Esophagus muscularis mucosa (tissue), 4 donors: Measurements from ENCODE around the gene PTPA. TPM values are rescaled to one million over a fixed set of nuclear protein-coding genes. Genes with fewer than 3 reads are reported as not detected.

Experiments
- DNase-seq: peaks from one replicate; pipeline ENCODE4 v3.0.0-alpha.2; 2017; ENCODE audit errors: extremely low spot score
- H3K27ac ChIP-seq, 4 donors: fragments of 200-600 bp; sonication (generic); replicated peaks in 1 of 4; 1 replicate in 3 of 4; 2 replicates in 1 of 4; pipeline ENCODE4 v1.5.1; 2016 to 2019; ENCODE audit warnings: mild to moderate bottlenecking in 1 of 4
- H3K27me3 ChIP-seq, 4 donors: fragments of 200-600 bp; sonication (generic); one replicate each; pipeline versions ENCODE4 v1.5.1 to v1.6.0; 2016 to 2019
- H3K36me3 ChIP-seq, 4 donors: fragments of 200-600 bp; sonication (generic); one replicate each; pipeline ENCODE4 v1.5.1; 2016 to 2019
- H3K4me1 ChIP-seq, 4 donors: fragments of 200-600 bp; sonication (generic); one replicate each; pipeline ENCODE4 v1.5.1; 2016 to 2019
- H3K4me3 ChIP-seq, 4 donors: fragments of 200-600 bp; sonication (generic); 1 replicate in 2 of 4; 2 replicates in 2 of 4; pipeline ENCODE4 v1.5.1; 2016 to 2019; ENCODE audit warnings: mild to moderate bottlenecking in 4 of 4, moderate library complexity in 1 of 4
- H3K9me3 ChIP-seq, 4 donors: fragments of 200-600 bp; sonication (generic); 1 replicate in 3 of 4; 2 replicates in 1 of 4; pipeline ENCODE4 v1.5.1; 2016 to 2019
- CTCF ChIP-seq, 3 experiments: fragments of 200-600 bp in 2 of 3; fragments of 450-650 bp in 1 of 3; sonication (generic) in 2 of 3; IDR thresholded peaks; one replicate each; pipeline ENCODE4 v1.5.1; 2017 to 2019; ENCODE audit warnings: antibody characterized with exemption in 3 of 3, mild to moderate bottlenecking in 2 of 3, moderate library complexity in 1 of 3
- EP300 ChIP-seq: sonication (generic); formaldehyde crosslinking; IDR thresholded peaks from one replicate; pipeline ENCODE4 v1.6.1; 2017; ENCODE audit warnings: antibody characterized with exemption
- POLR2A ChIP-seq: fragments of 450-650 bp; IDR thresholded peaks from one replicate; pipeline ENCODE4 v1.6.1; 2017; ENCODE audit warnings: antibody characterized with exemption, moderate library complexity, mild to moderate bottlenecking, low read depth
- POLR2AphosphoS5 ChIP-seq, 2 donors: sonication (generic); formaldehyde crosslinking; IDR thresholded peaks; one replicate each; pipeline ENCODE4 v1.6.1; 2017; ENCODE audit warnings: antibody characterized with exemption in 2 of 2
- WGBS: methylation state at CpG from one replicate; pipeline ENCODE4 v1.1.5; 2018; 5-methylcytosine and 5-hydroxymethylcytosine counted together
- intact Hi-C: fragments of 100-400 bp; cut with DNase I; formaldehyde crosslinking; loops from one replicate; pipeline ENCODE4 v1.15.1; 2023
- total RNA-seq, 4 donors: library from RNA; depleted of rRNA; stranded (reverse); fragments of >200 nt; gene quantifications; one replicate each; pipeline versions ENCODE4 v1.1.0 to v1.2.1, GENCODE V29; 2016

PTPA gene
- total RNA-seq, 4 donors from 2014 or later = 57.7 to 91.9 (median 77.4) TPM

GRCh38 chr9:129107651-129108050, 3.6 kb upstream of the PTPA start:
- intact Hi-C loops = no loop called here
- H3K27me3 ChIP-seq = no peaks in the 10 kb centered on the region
- H3K4me1 ChIP-seq = peaks cover 28 to 37% (median 32%) of the 10 kb centered on the region in 4 donors
- 98% methylated on average over 10 of the region's 13 CpGs for WGBS
- TF ChIP-seq EP300 (no peak), POLR2AphosphoS5 (IDR thresholded peaks at IDR 0.05) (no peak), POLR2A (no peak), CTCF (IDR thresholded peaks at IDR 0.05) (no peak)
- no peaks in the 10 kb centered on the region for H3K9me3 ChIP-seq
- no peak for DNase-seq
- H3K36me3 ChIP-seq = peaks cover 15 to 52% (median 29%) of the 10 kb centered on the region in 4 donors
- H3K4me3 ChIP-seq = no peak overlapping the region
- no peak overlapping the region for H3K27ac ChIP-seq

DNA sequence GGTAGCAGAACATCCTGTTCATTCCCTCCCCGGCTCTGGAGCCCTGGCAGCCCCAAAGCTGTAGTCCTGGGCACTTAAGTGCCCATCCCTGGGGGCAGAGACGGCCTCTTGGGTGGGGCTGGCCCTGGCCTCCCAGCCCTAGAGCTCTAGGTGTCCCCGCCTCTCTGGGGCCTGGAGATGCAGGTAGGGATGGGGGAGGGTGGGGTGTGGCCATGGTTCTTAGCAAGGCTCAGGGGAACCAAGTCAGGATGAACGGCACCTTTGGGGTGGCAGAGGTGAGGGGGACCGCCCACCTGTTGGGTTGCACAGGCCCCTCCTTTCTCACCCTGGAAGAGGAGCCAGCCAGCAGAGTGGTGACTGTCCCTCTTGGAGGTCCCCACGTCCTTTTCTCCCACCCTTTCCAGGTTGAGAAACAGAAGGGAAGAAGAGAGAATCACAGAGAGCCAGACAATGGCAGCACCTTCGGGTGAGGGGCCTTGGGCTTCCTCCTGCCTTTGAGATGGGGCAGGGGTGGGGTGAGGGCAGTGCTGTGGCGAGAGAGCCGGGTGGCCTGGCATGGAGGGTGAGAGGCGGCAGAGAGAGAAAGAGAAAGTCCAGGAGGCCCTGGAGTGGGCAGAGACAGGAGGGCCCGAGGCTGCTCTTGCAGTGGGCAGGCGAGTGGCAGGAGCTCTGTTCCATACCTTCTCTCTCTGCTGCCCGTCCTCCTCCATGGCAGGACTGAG, 3.0 kb upstream of the PTPA start:
- H3K4me3 ChIP-seq = no peak overlapping the region
- intact Hi-C loops = no loop called here
- H3K27ac ChIP-seq = peak overlapping the region in 3 of 4 donors; percentile 33 to 95 (median 88)
- H3K27me3 ChIP-seq = no peaks in the 10 kb centered on the region
- WGBS = 86% methylated on average over 13 of the region's 13 CpGs
- H3K4me1 ChIP-seq = peaks cover 26 to 41% (median 37%) of the 10 kb centered on the region in 4 donors
- H3K9me3 ChIP-seq = no peaks in the 10 kb centered on the region
- no peak for DNase-seq
- peaks cover 15 to 46% (median 29%) of the 10 kb centered on the region in 4 donors for H3K36me3 ChIP-seq
- TF ChIP-seq CTCF (IDR thresholded peaks at IDR 0.05) (no peak), EP300 (no peak), POLR2AphosphoS5 (IDR thresholded peaks at IDR 0.05) (no peak), POLR2A (no peak)

DNA sequence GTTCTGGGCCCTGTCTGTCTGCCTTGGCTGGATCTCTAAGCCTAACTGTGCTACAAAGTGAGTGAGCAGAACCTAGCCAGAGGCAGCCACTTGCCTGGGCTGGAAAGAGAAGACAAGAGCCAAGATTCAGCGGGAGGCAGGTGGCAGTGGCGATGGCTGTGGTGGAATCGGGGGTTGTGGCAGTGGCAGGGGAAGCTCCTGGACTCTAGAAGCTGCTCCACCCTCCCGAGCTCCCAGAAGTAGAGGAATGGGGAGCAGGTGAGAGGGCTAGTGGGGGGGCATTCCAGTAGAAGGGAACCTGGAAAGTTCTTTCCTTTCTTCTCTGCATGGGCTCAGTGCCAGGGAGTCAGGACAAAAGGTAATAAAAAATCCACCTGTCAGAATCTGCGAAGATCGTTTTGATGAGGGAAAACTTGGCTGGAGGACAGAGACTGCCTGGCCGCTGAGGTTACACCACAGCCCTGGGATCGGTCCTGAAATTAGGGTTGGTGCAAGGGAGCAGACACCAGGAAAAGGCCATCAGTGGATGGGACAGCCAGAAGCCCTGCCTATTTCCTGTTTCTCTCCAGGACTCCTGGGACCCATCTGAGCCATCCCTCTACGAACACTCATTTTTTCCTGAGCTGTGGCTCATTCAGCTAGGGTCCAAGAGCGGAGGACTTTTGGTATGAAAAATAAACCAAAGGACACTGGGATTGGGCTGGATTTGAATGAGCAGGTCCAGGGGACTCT, 2.2 kb upstream of the PTPA start:
- Histone ChIP-seq H3K36me3 (peaks cover 15 to 39% (median 28%) of the 10 kb centered on the region in 4 donors), H3K4me3 (peak overlapping the region; percentile 74 to 94 (median 87)), H3K9me3 (no peaks in the 10 kb centered on the region), H3K4me1 (peaks cover 28 to 48% (median 43%) of the 10 kb centered on the region in 4 donors), H3K27ac (peak overlapping the region; percentile 33 to 95 (median 91)), H3K27me3 (no peaks in the 10 kb centered on the region)
- intact Hi-C loops = no loop called here
- WGBS = 55% methylated on average over 10 of the region's 10 CpGs
- peak in 1 of 2 donors; percentile 11 for TF ChIP-seq POLR2AphosphoS5 (IDR thresholded peaks at IDR 0.05)
- no peak for TF ChIP-seq POLR2A
- no peak for DNase-seq

- Histone ChIP-seq H3K27me3 (no peaks in the 10 kb centered on the region), H3K9me3 (no peaks in the 10 kb centered on the region), H3K27ac (peak overlapping the region; percentile 88 to 95 (median 94)), H3K4me3 (peak overlapping the region; percentile 74 to 94 (median 87)), H3K36me3 (peaks cover 15 to 34% (median 27%) of the 10 kb centered on the region in 4 donors), H3K4me1 (peaks cover 28 to 53% (median 48%) of the 10 kb centered on the region in 4 donors)
- no peak for DNase-seq
- intact Hi-C loops = no loop called here
- TF ChIP-seq EP300 = no peak
- peak in 1 of 3 experiments; percentile 8 for TF ChIP-seq CTCF (IDR thresholded peaks at IDR 0.05)
- no peak for TF ChIP-seq POLR2A
- peak in 1 of 2 donors; percentile 32 for TF ChIP-seq POLR2AphosphoS5 (IDR thresholded peaks at IDR 0.05)
- WGBS = 74% methylated on average over 4 of the region's 7 CpGs
Observed at GRCh38 chr9:129109537-129109903, 1.7 kb upstream of the PTPA start.
